Natural killer cell (primary cell): ENCODE results near the gene NAALADL2. TPM values are rescaled to one million over a fixed set of nuclear protein-coding genes. Genes with fewer than 3 reads are reported as not detected.

ENCODE experiments used
- ATAC-seq, 3 donors: fragments of 150-1000 bp in 2 of 3; fragments of 200-7000 bp in 1 of 3; cut with Tn5 transposase; 1 replicate in 1 of 3; 2 replicates in 2 of 3; pipeline ENCODE4 v1.10.0; 2021; ENCODE audit warnings: mild to moderate bottlenecking in 2 of 3, moderate library complexity in 2 of 3
- DNase-seq, 2 donors: peaks; one replicate each; pipeline versions ENCODE4 v3.0.0 to v3.0.0-alpha.2; 2013 to 2021; ENCODE audit warnings: mixed read lengths in 1 of 2
- H3K27ac ChIP-seq: one replicate; pipeline ENCODE4 v1.5.1; 2013; ENCODE audit warnings: mild to moderate bottlenecking, low read length
- H3K27me3 ChIP-seq: one replicate; pipeline ENCODE4 v1.6.1; 2013; ENCODE audit warnings: low read length; ENCODE audit not compliant: control insufficient read depth, insufficient read depth
- H3K36me3 ChIP-seq: one replicate; pipeline ENCODE4 v1.6.1; 2013; ENCODE audit warnings: low read length; ENCODE audit not compliant: control insufficient read depth, insufficient read depth
- H3K4me1 ChIP-seq: one replicate; pipeline ENCODE4 v1.6.1; 2013; ENCODE audit warnings: low read length; ENCODE audit not compliant: control insufficient read depth, insufficient read depth
- H3K4me3 ChIP-seq: one replicate; pipeline ENCODE4 v1.5.1; 2013; ENCODE audit warnings: low read length
- H3K9me3 ChIP-seq: one replicate; pipeline ENCODE4 v1.6.1; 2013; ENCODE audit warnings: low read length; ENCODE audit not compliant: control insufficient read depth, insufficient read depth
- H3K27ac Mint-ChIP-seq, 2 donors: one replicate each; pipeline ENCODE4 v1.8.0; 2022; ENCODE audit warnings: mild to moderate bottlenecking in 2 of 2, mixed read lengths in 2 of 2, moderate library complexity in 1 of 2
- H3K27me3 Mint-ChIP-seq, 2 donors: one replicate each; pipeline ENCODE4 v1.8.0; 2022; ENCODE audit warnings: low read depth in 2 of 2, mixed read lengths in 2 of 2
- H3K36me3 Mint-ChIP-seq: one replicate; pipeline ENCODE4 v1.8.0; 2022; ENCODE audit warnings: mixed read lengths
- H3K4me1 Mint-ChIP-seq, 2 donors: one replicate each; pipeline ENCODE4 v1.8.0; 2022; ENCODE audit warnings: mixed read lengths in 2 of 2
- H3K4me3 Mint-ChIP-seq: one replicate; pipeline ENCODE4 v1.8.0; 2022; ENCODE audit warnings: mild to moderate bottlenecking, moderate library complexity, mixed read lengths
- H3K9me3 Mint-ChIP-seq, 2 donors: one replicate each; pipeline ENCODE4 v1.8.0; 2022; ENCODE audit warnings: mixed read lengths in 2 of 2
- CTCF ChIP-seq: fragments of 200-600 bp; IDR thresholded peaks from one replicate; pipeline ENCODE4 v1.8.0; 2022; ENCODE audit warnings: antibody characterized with exemption
- WGBS: methylation state at CpG from one replicate; pipeline ENCODE4 v1.1.7; 2013; ENCODE audit warnings: missing lambda C conversion rate; ENCODE audit not compliant: insufficient coverage; 5-methylcytosine and 5-hydroxymethylcytosine counted together
- intact Hi-C: fragments of 100-400 bp; cut with micrococcal nuclease; formaldehyde crosslinking; loops from one replicate; pipeline ENCODE4 v1.14.2; 2022
- total RNA-seq, 4 donors: library from RNA; stranded (reverse); fragments of 120-200 nt in 1 of 4; gene quantifications; one replicate each; pipeline versions ENCODE4 v1.2.3 to v1.2.4, GENCODE V29; 2013 to 2022

The NAALADL2 gene
- total RNA-seq, 3 donors from 2014 or later (not counting 1 experiment from before 2014, with no cell fraction given), result not detected

DNA sequence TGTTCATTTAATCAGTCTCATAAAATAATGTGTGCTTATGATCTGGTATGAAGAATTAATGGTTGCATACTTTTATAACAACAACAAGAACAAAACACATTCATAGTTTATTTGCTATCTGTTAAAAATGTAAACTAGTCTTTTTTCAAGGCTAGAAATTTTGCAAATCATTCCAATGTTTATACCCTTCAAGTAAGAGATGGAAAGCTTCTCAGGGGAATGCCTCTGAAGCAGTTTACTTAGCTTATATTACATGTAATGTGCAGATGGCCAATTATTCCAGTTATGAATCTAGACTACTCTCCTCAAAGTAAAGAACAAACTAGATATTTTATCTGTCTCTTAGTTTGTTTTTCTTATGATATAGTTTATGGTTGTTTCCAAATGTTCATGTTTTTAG, 575.4 kb downstream of the NAALADL2 start:
- Mint-ChIP-seq H3K27ac (no peak overlapping the region), H3K27me3 (no peaks in the 10 kb centered on the region), H3K36me3 (no peaks in the 10 kb centered on the region), H3K4me3 (no peak overlapping the region), H3K4me1 (no peaks in the 10 kb centered on the region), H3K9me3 (peaks cover 2 to 7% of the 10 kb centered on the region in 2 donors)
- H3K27me3 ChIP-seq, result no peaks in the 10 kb centered on the region
- no peak overlapping the region for H3K4me3 ChIP-seq
- H3K27ac ChIP-seq, result no peak overlapping the region
- TF ChIP-seq CTCF, result no peak
- no peaks in the 10 kb centered on the region for H3K36me3 ChIP-seq
- intact Hi-C loops, result no loop called here
- H3K4me1 ChIP-seq, result no peaks in the 10 kb centered on the region
- ATAC-seq, result no peak
- no peaks in the 10 kb centered on the region for H3K9me3 ChIP-seq
- no peak for DNase-seq

- peaks cover 5% of the 10 kb centered on the region for H3K9me3 ChIP-seq
- H3K27ac Mint-ChIP-seq, result no peak overlapping the region
- no peaks in the 10 kb centered on the region for H3K4me1 Mint-ChIP-seq
- H3K9me3 Mint-ChIP-seq, result peaks cover 11 to 23% of the 10 kb centered on the region in 2 donors
- H3K36me3 Mint-ChIP-seq, result peaks cover 4% of the 10 kb centered on the region
- no peak overlapping the region for H3K4me3 Mint-ChIP-seq
- no peaks in the 10 kb centered on the region for H3K27me3 Mint-ChIP-seq
- H3K27ac ChIP-seq, result no peak overlapping the region
- H3K4me1 ChIP-seq, result no peaks in the 10 kb centered on the region
- WGBS, result 80% methylated on average over 3 of the region's 3 CpGs
- H3K27me3 ChIP-seq, result no peaks in the 10 kb centered on the region
- no peak overlapping the region for H3K4me3 ChIP-seq
- H3K36me3 ChIP-seq, result no peaks in the 10 kb centered on the region
- intact Hi-C loops, result no loop called here
- no peak for TF ChIP-seq CTCF
- no peak for ATAC-seq
- DNase-seq, result no peak
Measured at GRCh38 chr3:175443682-175444081, 584.5 kb downstream of the NAALADL2 start.

- no peaks in the 10 kb centered on the region for H3K36me3 ChIP-seq
- Mint-ChIP-seq H3K27me3 (no peaks in the 10 kb centered on the region), H3K9me3 (peaks cover 11 to 13% of the 10 kb centered on the region in 2 donors), H3K36me3 (peaks cover under 1% of the 10 kb centered on the region), H3K4me1 (no peaks in the 10 kb centered on the region), H3K4me3 (no peak overlapping the region), H3K27ac (no peak overlapping the region)
- 93% methylated on average over 3 of the region's 3 CpGs for WGBS
- no peaks in the 10 kb centered on the region for H3K4me1 ChIP-seq
- no peak for ATAC-seq
- peaks cover 5% of the 10 kb centered on the region for H3K9me3 ChIP-seq
- no peak overlapping the region for H3K27ac ChIP-seq
- DNase-seq, result no peak
- H3K4me3 ChIP-seq, result no peak overlapping the region
- H3K27me3 ChIP-seq, result no peaks in the 10 kb centered on the region
- TF ChIP-seq CTCF, result no peak
- intact Hi-C loops, result no loop called here
Measured at GRCh38 chr3:175445741-175446140, 586.6 kb downstream of the NAALADL2 start.

- 91% methylated on average over 6 of the region's 6 CpGs for WGBS
- H3K4me1 ChIP-seq, result no peaks in the 10 kb centered on the region
- no peak overlapping the region for H3K4me3 ChIP-seq
- no peak overlapping the region for H3K4me3 Mint-ChIP-seq
- TF ChIP-seq CTCF, result no peak
- no peaks in the 10 kb centered on the region for H3K27me3 ChIP-seq
- H3K36me3 ChIP-seq, result no peaks in the 10 kb centered on the region
- no peak overlapping the region for H3K27ac ChIP-seq
- H3K27ac Mint-ChIP-seq, result no peak overlapping the region
- no peak for ATAC-seq
- H3K9me3 Mint-ChIP-seq, result peaks cover 15 to 17% of the 10 kb centered on the region in 2 donors
- peaks cover 5% of the 10 kb centered on the region for H3K9me3 ChIP-seq
- no peaks in the 10 kb centered on the region for H3K36me3 Mint-ChIP-seq
- H3K4me1 Mint-ChIP-seq, result no peaks in the 10 kb centered on the region
- intact Hi-C loops, result no loop called here
- DNase-seq, result no peak
- H3K27me3 Mint-ChIP-seq, result no peaks in the 10 kb centered on the region
Measured at GRCh38 chr3:175447521-175447920, 588.4 kb downstream of the NAALADL2 start.
